AML-193 (cell line): ENCODE measurements around the gene GID8.

Experiments used
- DNase-seq, 2 experiments: peaks; one replicate each; lab custom pipeline; 2025; lab: John Stamatoyannopoulos, UW

The GID8 gene

GRCh38 chr20:62938105-62938888 is at the start of gene GID8:
GID8 (plus strand) TSS chr20:62938147; CDS start chr20:62941503, 3,356 bp downstream.
- DNase-seq: peak in 1 of 2 experiments; percentile 13

- DNase-seq: no peak
Measured at GRCh38 chr20:62888406-62888805, 49.5 kb upstream of the GID8 start.

GRCh38 chr20:62888910-62889309 is 49.0 kb upstream of the GID8 start:
- DNase-seq: no peak

GRCh38 chr20:62889411-62889810 is 48.5 kb upstream of the GID8 start:
- DNase-seq: no peak

- no peak for DNase-seq
Measured at GRCh38 chr20:62889871-62890270, 48.1 kb upstream of the GID8 start.

GRCh38 chr20:62890444-62890843 is 47.5 kb upstream of the GID8 start:
- DNase-seq: no peak

GRCh38 chr20:62891111-62891510 is 46.8 kb upstream of the GID8 start:
- DNase-seq: no peak

- no peak for DNase-seq
Measured at GRCh38 chr20:62892348-62893304, 45.3 kb upstream of the GID8 start.

- DNase-seq: no peak
Measured at GRCh38 chr20:62893700-62894099, 44.2 kb upstream of the GID8 start.

GRCh38 chr20:62894261-62894660 is 43.7 kb upstream of the GID8 start:
- no peak for DNase-seq

GRCh38 chr20:62895539-62895938 is 42.4 kb upstream of the GID8 start:
- DNase-seq: no peak

GRCh38 chr20:62896526-62896925 is 41.4 kb upstream of the GID8 start:
- no peak for DNase-seq

GRCh38 chr20:62897666-62898065 is 40.3 kb upstream of the GID8 start:
- no peak for DNase-seq

GRCh38 chr20:62898093-62898964 is 39.6 kb upstream of the GID8 start:
- DNase-seq: no peak

GRCh38 chr20:62898970-62899632 is 38.8 kb upstream of the GID8 start:
- no peak for DNase-seq

- no peak for DNase-seq
Measured at GRCh38 chr20:62899633-62900051, 38.3 kb upstream of the GID8 start.

- peak; percentile 45 to 49 for DNase-seq
Measured at GRCh38 chr20:62900052-62900691, 37.8 kb upstream of the GID8 start.

- no peak for DNase-seq
Measured at GRCh38 chr20:62900692-62901584, 37.0 kb upstream of the GID8 start.

- DNase-seq: no peak
Measured at GRCh38 chr20:62901891-62902290, 36.1 kb upstream of the GID8 start.
